Spleen (tissue), 11 donors: ENCODE results near the gene KCNH4. TPM values are rescaled to one million over a fixed set of nuclear protein-coding genes. Genes with fewer than 3 reads are reported as not detected.
A peak's percentile ranks its signal among the peaks of the same experiment; 100 is the strongest.

Experiments used
- DNase-seq: peaks from one replicate; pipeline ENCODE4 v3.0.0-alpha.2; 2020
- H3K27ac ChIP-seq, 8 donors: fragments of 200-600 bp; sonication (generic) in 7 of 8; 1 replicate in 4 of 8; 2 replicates in 4 of 8; pipeline versions ENCODE4 v1.5.0 to v1.8.0; 2016 to 2021; ENCODE audit warnings: inconsistent platforms in 4 of 8, mild to moderate bottlenecking in 4 of 8, moderate library complexity in 1 of 8
- H3K27me3 ChIP-seq, 7 donors: fragments of 200-600 bp; sonication (generic) in 6 of 7; replicated peaks in 1 of 7; 1 replicate in 4 of 7; 2 replicates in 3 of 7; pipeline versions ENCODE4 v1.5.0 to v1.8.0; 2016 to 2021; ENCODE audit warnings: inconsistent platforms in 3 of 7, mild to moderate bottlenecking in 1 of 7
- H3K36me3 ChIP-seq, 6 donors: fragments of 200-600 bp; sonication (generic) in 5 of 6; 1 replicate in 4 of 6; 2 replicates in 2 of 6; pipeline versions ENCODE4 v1.5.0 to v1.8.0; 2016 to 2021; ENCODE audit warnings: inconsistent platforms in 2 of 6
- H3K4me1 ChIP-seq, 6 donors: fragments of 200-600 bp; sonication (generic) in 5 of 6; 1 replicate in 3 of 6; 2 replicates in 3 of 6; pipeline versions ENCODE4 v1.5.0 to v1.8.0; 2016 to 2021; ENCODE audit warnings: inconsistent platforms in 3 of 6
- H3K4me3 ChIP-seq, 8 donors: fragments of 200-600 bp; sonication (generic) in 7 of 8; 1 replicate in 4 of 8; 2 replicates in 4 of 8; pipeline versions ENCODE4 v1.5.0 to v1.8.0; 2016 to 2021; ENCODE audit warnings: inconsistent platforms in 4 of 8, mild to moderate bottlenecking in 4 of 8, moderate library complexity in 2 of 8
- H3K9me3 ChIP-seq, 8 donors: fragments of 200-600 bp; sonication (generic) in 7 of 8; 1 replicate in 4 of 8; 2 replicates in 4 of 8; pipeline versions ENCODE4 v1.5.0 to v1.8.0; 2016 to 2021; ENCODE audit warnings: inconsistent platforms in 4 of 8
- CTCF ChIP-seq, 11 experiments: fragments of 200-600 bp in 7 of 11; fragments of 450-650 bp in 4 of 11; sonication (generic) in 4 of 11; IDR thresholded peaks in 8 of 11; conservative IDR thresholded peaks in 3 of 11; 1 replicate in 7 of 11; 2 replicates in 4 of 11; pipeline versions ENCODE4 v1.4.0 to v1.8.0; 2016 to 2021; ENCODE audit warnings: antibody characterized with exemption in 11 of 11, inconsistent platforms in 4 of 11, mild to moderate bottlenecking in 1 of 11
- POLR2A ChIP-seq, 3 donors: fragments of 450-650 bp; IDR thresholded peaks; one replicate each; pipeline ENCODE4 v1.5.1; 2017; ENCODE audit warnings: antibody characterized with exemption in 3 of 3, mild to moderate bottlenecking in 1 of 3
- POLR2AphosphoS5 ChIP-seq, 3 donors: sonication (generic); formaldehyde crosslinking; IDR thresholded peaks; one replicate each; pipeline ENCODE4 v1.5.1; 2017; ENCODE audit warnings: antibody characterized with exemption in 3 of 3
- WGBS, 5 donors: extraction: QIAGEN DNeasy Blood & Tissue Kit in 3 of 5; methylation state at CpG; one replicate each; pipeline versions ENCODE4 v1.1.5 to v1.1.7; 2013 to 2018; 5-methylcytosine and 5-hydroxymethylcytosine counted together
- intact Hi-C: fragments of 100-400 bp; cut with DNase I; formaldehyde crosslinking; loops from one replicate; pipeline ENCODE4 v1.15.0; 2023; ENCODE audit warnings: low total_unique reads
- polyA plus RNA-seq, 3 donors: library from polyadenylated mRNA; stranded (reverse); fragments of 200-250 nt; gene quantifications; one replicate each; pipeline ENCODE4 v1.2.1, GENCODE V29; 2013
- total RNA-seq, 7 donors: library from RNA; depleted of rRNA in 3 of 7; stranded (reverse); fragments of >200 nt in 3 of 7; fragmentation: NEBNext Ultra II Directional in 4 of 7; extraction: Animal tissue kit (Norgen Biotek cat#: 25700) in 4 of 7; gene quantifications; one replicate each; pipeline versions ENCODE4 v1.1.0 to v1.2.1, GENCODE V29; 2016 to 2021
- donor health status: healthy with polysubstance abuse.
- donor health status: DM: no; HTN: no; CAD: no; lungs with moderate emphysema.
- donor health status: DM: no; HTN: no; CAD: no.
- donor health status: Bipolar disorder and iron deficiency.
- donor health status: healthy.
- donor health status: DM: no; HTN: no; CAD: no.
- donor health status: DM: yes; HTN: yes; CAD: no.

The KCNH4 gene
- total and polyA plus RNA-seq, 10 donors: 0.14 to 0.52 (median 0.24) TPM

DNA sequence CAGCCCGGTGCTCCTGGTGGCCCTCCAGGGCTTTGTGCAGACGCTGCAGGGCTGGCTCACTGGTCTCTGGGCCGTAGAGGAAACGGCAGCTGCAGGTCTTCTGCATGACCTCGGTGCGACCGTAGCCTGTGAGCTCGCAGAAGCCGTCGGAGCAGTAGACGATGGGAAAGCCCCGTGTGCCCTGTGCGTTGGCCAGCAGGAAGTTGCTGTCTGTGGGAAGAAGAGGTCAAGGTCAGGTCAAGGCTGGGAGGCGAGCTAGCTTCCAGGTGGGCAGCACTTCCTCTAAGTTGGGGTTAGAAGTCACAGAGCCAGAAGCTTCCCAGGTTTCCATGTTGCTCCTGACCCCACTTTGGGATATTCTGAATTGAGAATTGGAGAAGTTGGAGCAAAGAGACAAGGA lies 2.1 kb downstream of the KCNH4 start:
- peak; percentile 83 for DNase-seq
- H3K27me3 ChIP-seq: peaks cover 0 to 31% (median 5%) of the 10 kb centered on the region in 7 donors
- TF ChIP-seq POLR2A (IDR thresholded peaks at IDR 0.05) (no peak), POLR2AphosphoS5 (IDR thresholded peaks at IDR 0.05) (peak; percentile 49 to 68 (median 62)), CTCF (IDR thresholded peaks at IDR 0.05 in 8 of 11, conservative IDR thresholded peaks at IDR 0.05 in 3 of 11) (no peak)
- H3K4me1 ChIP-seq: peaks cover 26 to 64% (median 48%) of the 10 kb centered on the region in 6 donors
- peak overlapping the region in 1 of 8 donors; percentile 3 for H3K27ac ChIP-seq
- no peaks in the 10 kb centered on the region for H3K9me3 ChIP-seq
- 10 to 20% (median 14%) methylated on average over 9 to 14 of the region's 14 CpGs for WGBS, 5 donors
- intact Hi-C loops: no loop called here
- H3K36me3 ChIP-seq: no peaks in the 10 kb centered on the region
- no peak overlapping the region for H3K4me3 ChIP-seq

GRCh38 chr17:42177684-42178083 lies 3.3 kb downstream of the KCNH4 start:
- H3K4me3 ChIP-seq: no peak overlapping the region
- peaks cover 23 to 52% (median 37%) of the 10 kb centered on the region in 6 donors for H3K4me1 ChIP-seq
- no peaks in the 10 kb centered on the region for H3K9me3 ChIP-seq
- TF ChIP-seq CTCF (IDR thresholded peaks at IDR 0.05 in 8 of 11, conservative IDR thresholded peaks at IDR 0.05 in 3 of 11) (no peak), POLR2A (IDR thresholded peaks at IDR 0.05) (no peak), POLR2AphosphoS5 (IDR thresholded peaks at IDR 0.05) (no peak)
- H3K36me3 ChIP-seq: no peaks in the 10 kb centered on the region
- WGBS, 5 donors: 78 to 97% (median 91%) methylated on average over 2 of the region's 2 CpGs
- no peak overlapping the region for H3K27ac ChIP-seq
- intact Hi-C loops: no loop called here
- no peak for DNase-seq
- peaks cover 0 to 31% (median 5%) of the 10 kb centered on the region in 7 donors for H3K27me3 ChIP-seq

DNA sequence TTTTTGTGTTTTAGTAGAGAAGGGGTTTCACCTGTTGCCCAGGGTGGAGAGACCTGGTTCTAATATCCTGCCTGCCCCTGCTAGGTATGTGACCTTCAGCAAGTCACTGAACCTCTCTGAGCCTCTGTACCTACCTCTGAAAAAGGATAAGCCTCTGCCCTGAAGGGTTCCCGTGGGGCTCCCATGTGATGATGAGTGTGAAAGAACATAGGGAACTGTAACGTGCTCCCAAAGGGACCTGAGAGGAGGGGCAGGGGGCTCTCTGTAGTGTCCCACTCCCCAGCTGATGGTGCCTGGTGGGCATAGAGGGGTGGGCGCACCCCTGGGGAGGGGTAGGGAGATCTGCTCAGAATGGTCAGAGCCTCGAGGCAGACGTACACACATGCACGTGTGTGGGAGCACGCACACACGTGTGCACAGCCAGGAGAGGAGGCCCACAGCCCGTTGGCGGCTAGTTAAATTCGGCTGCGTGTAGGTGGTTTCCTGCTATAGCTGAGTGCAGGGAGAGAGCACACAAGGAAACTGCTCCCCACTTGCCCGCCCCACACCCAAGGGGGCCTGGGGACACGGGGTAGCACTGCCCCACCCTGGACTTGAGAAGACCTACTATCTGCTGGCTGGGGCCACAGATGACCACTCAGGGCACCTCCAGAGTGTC lies 6.7 kb downstream of the KCNH4 start:
- no peak overlapping the region for H3K4me3 ChIP-seq
- peaks cover 9 to 18% (median 14%) of the 10 kb centered on the region in 6 donors for H3K4me1 ChIP-seq
- 61 to 74% (median 66%) methylated on average over 13 to 14 of the region's 14 CpGs for WGBS, 5 donors
- no peak for DNase-seq
- no peak for TF ChIP-seq CTCF (IDR thresholded peaks at IDR 0.05 in 8 of 11, conservative IDR thresholded peaks at IDR 0.05 in 3 of 11)
- no peak for TF ChIP-seq POLR2AphosphoS5 (IDR thresholded peaks at IDR 0.05)
- no peak for TF ChIP-seq POLR2A (IDR thresholded peaks at IDR 0.05)
- H3K9me3 ChIP-seq: no peaks in the 10 kb centered on the region
- no peak overlapping the region for H3K27ac ChIP-seq
- intact Hi-C loops: no loop called here
- H3K36me3 ChIP-seq: no peaks in the 10 kb centered on the region
- peaks cover 0 to 2% (median 0%) of the 10 kb centered on the region in 7 donors for H3K27me3 ChIP-seq

DNA sequence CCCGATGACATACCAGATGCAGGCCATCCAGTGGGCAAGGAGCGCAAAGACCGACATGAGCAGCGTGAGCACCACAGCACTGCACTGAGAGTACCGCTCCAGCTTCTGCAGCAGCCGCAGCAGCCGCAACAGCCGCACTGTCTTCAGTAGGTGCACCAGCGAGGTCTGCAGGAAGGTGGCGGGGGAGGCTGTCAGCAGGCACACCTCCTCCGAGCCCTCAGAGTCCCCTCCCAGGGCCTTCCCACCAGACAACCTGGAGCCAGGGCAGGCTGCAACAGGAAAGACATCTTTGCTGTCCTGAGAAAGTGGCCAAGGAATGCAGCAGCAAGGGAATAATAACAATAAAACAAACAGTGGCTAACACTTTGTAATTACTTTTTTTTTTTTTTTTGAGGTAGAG lies 9.1 kb downstream of the KCNH4 start:
- Histone ChIP-seq H3K27me3 (no peaks in the 10 kb centered on the region), H3K27ac (no peak overlapping the region), H3K4me3 (no peak overlapping the region), H3K4me1 (no peaks in the 10 kb centered on the region), H3K9me3 (no peaks in the 10 kb centered on the region), H3K36me3 (no peaks in the 10 kb centered on the region)
- intact Hi-C loops: no loop called here
- TF ChIP-seq CTCF (IDR thresholded peaks at IDR 0.05 in 8 of 11, conservative IDR thresholded peaks at IDR 0.05 in 3 of 11): no peak
- no peak for DNase-seq
- WGBS, 5 donors: 77 to 96% (median 85%) methylated on average over 4 to 11 of the region's 11 CpGs
